ENCODE results near the gene PISD.
"Not testable (repeated sequence)": the region's sequence is repeated elsewhere in the genome, so short reads cannot be mapped to it uniquely, and the experiment has no call there.

PISD gene

GRCh38 chr22:31604746-31605705 lies 57.0 kb downstream of the PISD start:
- DNase-seq = no peak

- DNase-seq = no peak
Measured at GRCh38 chr22:31604137-31604705, 57.8 kb downstream of the PISD start.

- no peak for DNase-seq
Measured at GRCh38 chr22:31603574-31603973, 58.4 kb downstream of the PISD start.

- DNase-seq = no peak
Measured at GRCh38 chr22:31603081-31603525, 58.9 kb downstream of the PISD start.

GRCh38 chr22:31602259-31602952 lies 59.6 kb downstream of the PISD start:
- DNase-seq = no peak

DNA sequence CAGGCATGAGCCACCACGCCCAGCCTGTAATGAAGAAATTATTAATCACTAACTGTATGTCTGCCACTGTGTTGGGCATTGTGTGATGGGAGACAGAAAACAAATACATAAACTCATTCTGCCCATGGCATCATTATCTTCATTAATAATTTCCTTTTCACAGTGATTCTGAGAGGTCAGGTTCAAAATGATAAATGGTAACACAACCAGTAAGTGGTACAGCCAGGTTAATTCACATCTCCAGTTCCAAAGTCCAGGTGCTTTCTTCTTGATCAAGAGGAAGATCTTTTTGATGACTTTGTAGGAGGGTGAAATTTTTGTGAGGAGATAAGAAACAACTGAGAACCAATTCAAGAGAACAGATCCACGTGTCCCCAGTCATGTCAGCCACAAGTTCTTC lies 66.7 kb downstream of the PISD start:
- no peak for DNase-seq

GRCh38 chr22:31590161-31590560 lies 71.9 kb downstream of the PISD start:
- not testable (repeated sequence) for DNase-seq

DNA sequence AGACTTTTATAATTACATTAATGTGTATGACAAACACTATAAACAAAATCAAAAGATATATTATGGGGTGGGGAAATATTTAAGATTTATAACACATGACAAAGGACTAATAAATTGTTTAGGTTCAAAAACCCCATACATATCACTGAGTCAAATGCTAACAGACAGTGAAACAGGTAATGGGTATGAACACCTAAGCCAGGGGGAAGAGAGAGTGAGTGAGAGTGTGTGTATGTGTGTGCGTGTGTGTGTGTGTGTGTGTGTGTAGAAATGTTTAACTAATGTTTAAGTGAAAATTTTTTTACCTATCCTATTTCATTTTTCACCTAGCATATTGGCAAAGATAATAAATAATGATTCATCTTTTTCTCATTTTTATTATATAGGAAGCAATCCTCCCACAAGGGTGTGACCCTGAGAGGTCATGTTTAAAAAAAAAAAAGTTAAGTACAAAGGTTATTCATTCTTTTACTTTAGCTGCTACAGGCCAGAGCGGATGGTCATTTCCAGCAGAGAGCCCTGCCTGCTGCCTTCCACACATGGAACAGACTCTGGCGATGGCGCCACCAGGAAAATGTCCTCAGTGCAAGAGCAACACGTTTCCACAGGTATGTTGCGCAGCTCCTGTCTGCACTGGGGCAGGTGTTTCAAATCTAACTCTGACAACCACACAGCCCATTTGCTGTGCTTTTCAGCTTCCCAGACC lies 72.9 kb downstream of the PISD start:
- no peak for DNase-seq

- no peak for DNase-seq
Measured at GRCh38 chr22:31586137-31586920, 75.7 kb downstream of the PISD start.

DNA sequence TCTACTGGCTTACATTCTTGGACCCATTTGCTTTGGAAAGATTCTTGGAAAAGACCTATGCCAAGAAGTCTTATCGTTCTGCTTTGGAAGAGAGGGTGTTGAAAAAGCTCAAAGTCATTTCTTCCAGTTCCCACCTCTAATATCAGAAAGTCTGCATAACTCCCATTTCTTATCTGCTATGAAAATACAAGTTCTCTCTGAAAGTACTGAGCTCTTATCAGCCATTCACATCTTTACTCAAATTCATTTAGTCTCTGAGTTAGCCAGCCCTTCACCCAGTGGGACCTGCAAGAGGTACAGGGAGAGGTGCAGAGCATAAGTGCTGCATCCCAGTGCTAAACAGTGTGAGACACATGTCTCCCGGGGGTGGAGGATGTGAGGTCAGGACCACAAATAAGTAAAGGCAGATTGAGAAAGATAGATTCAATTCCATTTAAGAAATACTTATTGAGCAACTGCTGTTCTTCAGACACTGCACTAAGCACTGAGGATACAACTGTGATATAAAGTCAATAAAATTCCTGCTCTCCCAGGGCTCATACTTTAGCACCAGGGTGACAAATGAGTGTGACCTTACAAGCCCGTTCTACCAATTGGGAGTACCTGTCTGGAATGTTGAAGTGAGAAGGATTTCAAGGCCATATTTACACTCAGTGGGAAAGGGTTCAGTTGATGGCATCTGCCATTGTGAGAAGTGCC lies 76.7 kb downstream of the PISD start:
- DNase-seq = no peak

DNA sequence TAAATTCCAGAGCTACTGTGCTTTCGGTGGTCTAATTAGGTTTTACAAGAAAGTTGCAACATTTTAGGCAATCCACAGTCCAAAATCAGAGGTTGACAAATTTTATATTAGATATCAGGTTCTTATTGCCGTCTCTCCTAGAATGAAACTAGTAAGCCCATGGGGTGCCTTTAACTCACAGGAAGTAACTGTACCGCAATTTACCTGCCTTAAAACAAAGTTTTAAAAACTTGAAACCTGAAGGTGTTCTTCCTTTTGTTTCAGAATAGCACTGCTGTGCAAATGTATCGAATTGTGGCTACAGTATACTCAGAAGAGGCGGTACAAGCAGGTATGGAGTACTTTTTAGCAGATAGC lies 77.2 kb downstream of the PISD start:
- no peak for DNase-seq

GRCh38 chr22:31583861-31584485 lies 78.0 kb downstream of the PISD start:
- DNase-seq = no peak

DNA sequence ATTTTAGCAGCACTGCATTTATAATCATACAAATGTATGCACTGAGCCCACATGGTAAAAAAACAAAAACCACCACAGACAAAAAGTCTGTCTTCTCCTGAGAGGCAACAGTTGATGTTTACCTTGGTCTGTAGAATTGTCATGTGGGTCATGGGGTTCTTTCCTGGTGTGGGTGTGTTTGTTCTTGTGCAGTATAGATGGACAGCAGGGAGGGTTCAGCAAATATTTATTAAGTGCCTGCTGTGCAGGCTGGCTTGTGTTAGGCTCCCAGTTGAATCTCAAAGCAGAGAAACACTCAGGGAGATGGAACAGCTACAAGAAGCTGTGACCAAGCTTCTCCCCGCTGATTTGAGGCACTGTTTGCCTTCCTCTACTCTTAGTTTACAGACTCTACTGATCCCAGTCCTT lies 82.2 kb downstream of the PISD start:
- DNase-seq = no peak

DNA sequence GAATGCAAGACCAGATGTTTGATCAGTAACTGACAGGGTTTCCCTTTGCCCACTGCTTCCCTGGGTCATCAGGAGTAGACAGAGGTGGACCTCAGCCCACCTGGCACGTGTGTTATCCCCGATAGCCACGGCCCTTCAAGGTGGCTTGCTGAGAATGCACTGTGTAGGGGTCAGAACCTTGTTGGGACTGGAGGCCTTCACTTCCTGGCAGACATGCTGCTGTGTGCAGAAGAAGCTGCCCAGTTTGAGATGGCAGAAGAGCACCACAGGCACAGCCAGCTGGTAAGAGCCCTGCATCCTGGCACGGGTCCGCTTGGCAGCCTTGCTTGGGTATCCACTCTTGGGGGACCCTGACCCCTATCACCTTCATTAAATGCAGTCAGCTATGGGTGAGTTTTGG lies 83.8 kb downstream of the PISD start:
- no peak for DNase-seq

- DNase-seq = no peak
Measured at GRCh38 chr22:31577711-31578110, 84.3 kb downstream of the PISD start.

GRCh38 chr22:31575190-31575589 lies 86.8 kb downstream of the PISD start:
- DNase-seq = no peak

- no peak for DNase-seq
Measured at GRCh38 chr22:31574055-31574670, 87.9 kb downstream of the PISD start.

- no peak for DNase-seq
Measured at GRCh38 chr22:31572939-31573338, 89.1 kb downstream of the PISD start.

GRCh38 chr22:31569126-31569525 lies 92.9 kb downstream of the PISD start:
- DNase-seq = no peak

All from CD4-positive, alpha-beta T cell treated with Interleukin-15 for 1 hour (primary cell).